GM12873 (cell line): ENCODE data around the gene SPDYE4.

Experiments
- CTCF ChIP-seq: IDR thresholded peaks from 2 replicates; pipeline ENCODE4 v1.5.1; 2012; ENCODE audit warnings: low read depth, mild to moderate bottlenecking, moderate library complexity, low read length, control low read depth; ENCODE audit not compliant: insufficient read depth; ENCODE audit errors: missing control alignments

Gene SPDYE4

DNA sequence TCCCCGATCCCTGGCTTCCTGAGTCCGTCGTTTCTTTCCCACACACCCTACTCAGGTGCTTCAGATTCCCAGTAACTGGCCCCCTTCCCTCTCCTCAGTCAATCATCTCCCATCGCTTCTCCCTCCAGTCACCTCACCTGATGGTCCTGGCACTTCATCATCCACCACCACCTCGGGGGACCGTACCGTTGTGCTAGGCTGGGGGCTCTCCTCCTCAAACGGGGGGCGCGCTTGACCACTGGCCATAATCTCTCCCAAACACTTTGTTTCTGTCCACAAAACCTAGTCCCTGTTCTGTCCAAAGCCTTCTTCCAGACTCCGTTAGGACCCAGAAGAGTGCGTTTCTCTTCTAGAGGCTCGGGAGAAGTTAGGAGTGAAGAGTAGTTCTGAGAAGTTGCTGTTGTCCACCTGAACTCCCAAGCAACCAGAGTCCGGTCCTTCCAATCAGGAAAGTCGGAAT is at the start of gene SPDYE4:
SPDYE4 (minus strand) TSS at position 410 of the 460 bp plus-strand sequence; CDS start at position 246, 164 bp downstream.
- no peak for TF ChIP-seq CTCF

DNA sequence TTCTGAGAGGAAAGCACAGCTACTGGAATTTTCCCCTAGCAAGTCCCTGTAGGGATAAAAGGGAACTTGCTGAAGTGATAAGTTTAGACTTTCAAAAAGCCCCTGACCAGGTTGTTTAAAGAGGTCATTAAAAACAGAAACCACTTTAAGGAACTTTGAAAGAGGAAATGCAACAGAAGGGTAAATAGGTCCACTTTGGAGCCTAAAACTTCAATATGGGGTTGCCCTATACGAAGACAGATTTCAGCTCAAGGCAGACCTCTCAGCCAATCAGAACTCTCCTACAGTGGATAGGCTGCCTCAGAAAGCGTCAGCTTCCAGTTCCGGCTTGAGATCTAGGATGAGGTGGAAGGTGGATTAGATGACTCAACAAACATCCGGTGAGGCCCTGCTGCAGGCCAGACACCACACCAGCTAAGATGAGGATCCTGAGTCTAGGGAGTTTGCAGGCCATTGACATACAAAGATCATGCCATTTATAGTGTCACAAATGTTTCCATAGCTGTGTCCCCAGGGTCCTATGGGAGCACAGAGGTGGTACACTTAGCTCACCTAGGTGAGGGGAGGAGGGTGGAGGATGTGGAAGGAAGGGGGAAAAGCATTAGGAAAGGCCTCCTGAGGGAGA is 48.7 kb upstream of the SPDYE4 start:
- no peak for TF ChIP-seq CTCF

- no peak for TF ChIP-seq CTCF
Observed at GRCh38 chr17:8806253-8806925, 48.0 kb upstream of the SPDYE4 start.

DNA sequence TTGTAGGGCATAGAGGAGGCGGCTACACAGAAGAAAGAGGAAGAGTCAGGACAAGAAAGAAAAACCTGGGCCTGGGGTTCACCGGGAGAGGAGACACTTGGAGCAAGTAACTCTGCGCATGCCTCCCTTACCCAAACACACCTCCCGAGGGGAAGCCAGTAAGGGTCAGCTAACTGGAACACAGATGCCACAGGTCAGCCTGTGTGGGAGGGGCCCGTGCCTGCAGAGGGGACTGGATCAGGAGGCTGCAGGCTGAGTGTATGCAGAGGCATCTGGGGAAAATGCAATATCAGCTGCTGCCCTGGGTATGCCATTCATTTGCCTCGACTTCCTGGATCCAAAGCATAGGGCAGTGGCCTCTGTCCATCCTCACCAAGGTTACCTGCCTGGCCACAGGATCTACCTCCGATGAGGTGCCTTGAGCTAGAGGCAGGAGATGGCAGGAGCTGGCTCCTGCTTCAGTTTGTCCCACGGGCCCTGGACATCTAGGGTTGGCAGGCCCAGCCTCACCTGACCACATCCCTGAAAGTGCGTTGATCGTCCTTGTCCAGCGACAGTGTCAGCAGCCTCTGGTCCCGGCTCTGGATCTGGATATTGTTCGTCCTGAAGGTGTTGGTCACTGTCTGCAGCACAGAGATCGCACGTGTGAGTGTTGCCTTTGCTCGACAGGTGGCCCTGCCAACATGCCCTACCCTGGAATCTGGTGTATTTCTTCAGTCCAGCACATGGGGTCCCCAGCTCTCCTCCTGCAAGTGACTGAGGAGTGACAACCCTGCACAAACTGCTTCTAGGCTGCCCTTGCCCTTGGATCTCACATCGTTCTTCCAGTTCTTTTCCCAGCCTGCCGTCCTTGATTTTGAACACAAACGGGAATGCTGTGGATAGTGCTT is 45.4 kb upstream of the SPDYE4 start:
- no peak for TF ChIP-seq CTCF

GRCh38 chr17:8801135-8801840 is 42.9 kb upstream of the SPDYE4 start:
- no peak for TF ChIP-seq CTCF

DNA sequence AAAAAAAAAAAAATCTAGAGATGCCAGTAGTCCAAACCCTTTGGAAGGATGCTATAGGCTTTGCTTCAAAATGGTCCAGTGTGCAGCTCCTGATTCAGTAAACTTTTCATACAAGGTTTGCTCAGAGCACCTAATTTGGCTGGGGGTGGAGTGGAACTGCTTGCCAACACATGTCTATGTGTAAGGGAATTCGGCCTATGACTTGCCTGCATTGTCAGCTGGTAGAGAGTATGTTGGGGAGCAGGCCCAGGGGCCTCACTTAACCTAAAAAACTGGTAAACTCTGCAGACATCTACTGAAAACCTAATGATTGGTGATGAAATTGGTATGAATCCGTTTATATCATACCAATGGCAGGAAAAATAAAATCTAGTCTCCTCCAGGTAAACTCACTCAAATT is 42.3 kb upstream of the SPDYE4 start:
- TF ChIP-seq CTCF = no peak

DNA sequence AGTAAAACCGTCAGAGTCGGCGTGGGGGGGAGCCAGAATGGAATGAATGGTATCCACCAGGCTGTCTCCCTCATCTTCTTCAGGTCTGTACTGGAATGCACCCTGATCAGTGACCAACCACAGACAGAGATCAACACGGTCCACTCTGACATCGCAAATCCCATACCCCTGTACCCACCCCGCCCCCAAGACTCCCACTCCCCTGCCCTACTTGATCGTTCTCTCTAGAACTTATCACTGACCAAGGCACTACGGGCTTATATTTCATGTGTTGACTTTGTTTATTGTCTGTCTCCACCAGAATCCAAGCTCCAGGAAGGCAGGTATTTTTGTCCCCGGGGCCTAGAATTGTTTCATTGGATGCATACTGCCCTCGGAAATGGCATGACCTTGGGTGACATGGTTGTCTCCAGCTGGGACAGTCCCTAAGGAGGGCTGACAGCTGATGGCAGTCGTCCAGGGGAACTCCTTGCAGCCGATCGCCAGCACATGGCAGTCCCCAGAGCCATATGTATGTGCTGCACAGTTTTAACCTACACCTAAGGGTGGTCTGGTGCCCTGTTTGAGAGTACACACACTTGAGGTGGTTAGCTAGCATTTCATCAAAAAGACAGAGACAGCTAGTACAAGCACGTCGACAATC is 41.3 kb upstream of the SPDYE4 start:
- TF ChIP-seq CTCF = no peak
